Stimulated activated CD4-positive, alpha-beta T cell treated with anti-CD3 and anti-CD28 coated beads, TNF-alpha, amount 100 ng/mL, for 4 hours (primary cell): ENCODE data around the gene ZNF423.

ENCODE experiments used
- DNase-seq, 3 experiments: peaks; one replicate each; pipeline ENCODE4 v3.0.0-alpha.2; 2020; ENCODE audit warnings: low read depth in 3 of 3

The ZNF423 gene

GRCh38 chr16:49849037-49849753 lies 6.7 kb downstream of the ZNF423 start:
- no peak for DNase-seq

- DNase-seq: no peak
Measured at GRCh38 chr16:49848530-49848929, 7.4 kb downstream of the ZNF423 start.

DNA sequence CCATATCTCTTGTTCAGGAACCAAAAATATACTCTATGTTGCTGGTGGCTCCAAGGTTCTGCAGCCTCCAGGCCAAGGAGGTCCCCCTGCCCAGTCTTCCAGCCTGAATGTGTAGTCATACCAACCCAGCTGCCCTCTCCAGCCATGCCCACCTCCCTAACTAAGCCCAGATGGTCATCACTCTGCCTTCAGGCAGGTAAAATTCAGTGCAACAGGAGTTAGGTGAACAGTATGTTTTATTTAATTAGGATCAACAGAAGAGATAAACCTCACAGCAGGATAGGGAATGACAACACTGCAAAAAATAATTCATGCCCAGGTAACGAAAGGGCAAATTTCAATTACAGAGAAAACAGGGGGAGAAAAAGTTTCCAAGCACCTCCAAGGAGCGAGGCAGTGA lies 9.1 kb downstream of the ZNF423 start:
- no peak for DNase-seq

GRCh38 chr16:49844359-49844758 lies 11.6 kb downstream of the ZNF423 start:
- no peak for DNase-seq

GRCh38 chr16:49843758-49844157 lies 12.2 kb downstream of the ZNF423 start:
- no peak for DNase-seq

DNA sequence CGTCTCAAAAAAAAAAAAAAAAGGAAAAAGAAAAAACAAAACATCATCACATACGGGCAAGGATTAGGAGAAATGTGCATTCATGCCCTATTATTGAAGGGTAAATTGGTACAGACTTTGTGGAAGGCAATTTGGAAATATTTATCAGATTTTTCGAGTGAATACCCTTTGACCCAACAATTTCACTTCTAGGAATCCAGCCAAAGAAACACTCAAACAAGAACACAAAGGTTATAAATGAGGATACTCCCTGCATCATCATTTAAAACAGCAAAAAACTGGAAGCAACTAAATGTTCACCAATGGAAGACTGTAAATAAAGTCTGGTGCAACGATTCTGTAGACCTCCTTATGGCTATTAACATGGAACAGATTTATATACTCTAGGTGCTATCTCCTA lies 12.9 kb downstream of the ZNF423 start:
- no peak for DNase-seq

DNA sequence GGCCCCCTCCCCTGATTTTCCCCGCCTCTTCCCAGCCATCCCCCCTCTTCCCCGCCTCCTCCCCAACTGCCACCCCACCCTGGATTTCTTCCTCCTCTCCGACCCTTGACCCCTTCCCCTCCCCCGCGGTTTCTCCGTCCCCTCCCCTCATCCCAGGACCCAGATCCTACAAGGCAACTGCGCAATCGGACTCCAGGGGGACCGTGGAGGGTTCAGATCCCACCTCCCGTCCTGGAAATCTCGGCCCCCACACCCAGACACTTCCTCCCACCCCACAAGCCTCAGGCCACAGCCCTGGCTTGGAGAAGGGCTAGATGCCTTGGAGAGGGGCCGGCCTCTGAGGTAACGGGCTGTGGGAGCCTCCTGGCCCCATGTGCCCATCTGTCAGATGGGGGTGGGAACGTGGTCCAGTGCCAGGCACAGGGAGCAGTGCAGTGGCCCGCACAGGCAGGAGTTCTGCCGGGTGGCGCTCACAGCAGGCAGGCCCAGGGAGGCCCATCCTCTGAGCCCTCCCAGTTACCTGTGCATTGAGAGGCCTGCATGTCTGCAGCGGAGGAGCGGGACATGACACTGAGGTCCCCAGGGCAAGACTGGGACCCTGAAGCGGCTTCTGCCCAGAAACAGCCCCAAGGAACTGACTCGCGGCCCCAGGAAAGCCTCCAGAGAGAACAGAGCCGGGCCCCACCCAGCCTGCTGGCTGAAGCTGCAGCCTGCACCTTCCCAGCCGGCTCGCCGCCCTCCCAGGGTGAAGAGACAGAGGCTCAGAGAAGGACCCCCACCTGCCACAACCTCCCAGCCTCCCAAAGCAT lies 16.7 kb downstream of the ZNF423 start:
- no peak for DNase-seq

DNA sequence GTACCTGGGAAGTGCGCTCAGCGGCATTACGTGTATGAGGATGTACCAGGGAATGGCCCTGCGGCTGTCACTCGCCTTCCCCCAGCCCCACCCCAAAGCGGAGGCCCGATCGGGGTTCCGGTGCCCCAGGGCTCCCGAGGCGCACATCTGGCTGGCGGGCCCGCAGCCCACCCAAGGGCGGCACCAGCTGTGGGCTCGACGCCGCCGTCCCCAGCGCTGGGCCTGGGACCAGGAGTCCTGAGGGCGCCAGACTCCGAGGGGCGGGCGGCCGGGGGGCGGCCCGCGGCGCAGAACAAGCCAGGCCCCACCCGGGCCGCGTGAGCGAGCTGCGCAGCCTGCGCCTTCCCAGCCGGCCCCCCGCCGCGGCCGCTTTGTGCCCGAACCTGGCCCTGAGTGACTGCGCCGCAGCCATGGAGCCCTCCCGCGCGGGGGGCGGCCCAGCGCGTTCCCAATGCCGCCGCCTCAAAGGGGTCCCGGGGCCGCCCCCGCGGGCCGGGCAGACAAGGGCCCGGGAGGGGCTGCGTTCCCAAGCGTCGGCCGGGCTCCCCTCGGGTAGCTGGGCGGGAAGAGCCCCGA lies 17.4 kb downstream of the ZNF423 start:
- no peak for DNase-seq

DNA sequence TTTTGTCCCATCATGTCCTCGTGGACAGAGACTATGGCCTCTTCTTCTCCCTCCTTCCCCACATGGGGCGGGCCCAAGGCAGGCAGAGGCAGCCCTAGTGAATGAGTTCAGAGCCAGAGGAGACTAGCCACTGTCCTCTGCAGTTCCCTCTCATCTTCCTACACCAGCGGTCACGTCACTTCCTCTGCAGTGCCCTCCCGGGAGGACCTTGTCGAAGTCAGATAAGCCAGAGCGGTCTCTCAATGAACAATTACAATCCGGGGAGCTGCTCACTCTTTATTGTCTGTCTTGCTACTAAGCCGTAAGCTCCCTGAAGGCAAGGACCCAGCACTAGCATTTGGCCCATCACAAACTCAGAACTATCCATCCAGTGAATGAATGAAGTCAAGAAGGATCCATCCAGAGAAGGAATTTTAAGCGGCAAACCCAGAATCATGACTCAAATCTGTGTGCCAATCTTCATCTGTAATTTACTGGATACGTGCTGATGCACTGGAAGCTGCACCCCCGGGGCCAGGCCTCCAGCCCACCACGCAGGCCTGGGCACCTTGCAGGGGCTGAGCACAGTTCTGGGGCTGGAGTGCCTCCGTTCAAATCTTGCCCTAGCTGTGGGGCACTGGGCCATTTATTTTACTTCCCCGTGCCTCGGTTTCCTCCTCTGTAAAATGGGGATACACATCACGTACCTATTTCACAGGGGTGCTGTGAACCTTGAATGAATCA lies 18.1 kb downstream of the ZNF423 start:
- no peak for DNase-seq

DNA sequence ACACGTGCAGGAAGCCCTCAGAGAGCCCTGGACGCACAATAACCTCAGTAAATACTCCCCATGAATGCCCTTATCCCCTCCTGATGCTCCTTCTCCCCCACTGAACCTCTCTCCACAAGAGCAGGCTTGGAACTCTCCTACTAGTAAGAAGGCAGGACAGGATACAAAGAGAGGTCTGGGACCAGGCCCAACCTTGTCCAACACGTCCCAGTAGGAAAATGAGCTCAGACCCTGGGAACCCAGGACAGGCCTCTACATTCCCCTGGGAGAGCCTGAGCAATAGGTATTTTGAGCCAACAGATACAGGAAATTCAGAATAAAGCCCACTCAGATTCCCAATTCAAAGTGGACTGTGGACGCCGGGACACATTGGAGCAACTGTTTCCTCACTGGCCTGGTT lies 19.2 kb downstream of the ZNF423 start:
- DNase-seq: no peak

GRCh38 chr16:49836218-49836617 lies 19.7 kb downstream of the ZNF423 start:
- DNase-seq: no peak

DNA sequence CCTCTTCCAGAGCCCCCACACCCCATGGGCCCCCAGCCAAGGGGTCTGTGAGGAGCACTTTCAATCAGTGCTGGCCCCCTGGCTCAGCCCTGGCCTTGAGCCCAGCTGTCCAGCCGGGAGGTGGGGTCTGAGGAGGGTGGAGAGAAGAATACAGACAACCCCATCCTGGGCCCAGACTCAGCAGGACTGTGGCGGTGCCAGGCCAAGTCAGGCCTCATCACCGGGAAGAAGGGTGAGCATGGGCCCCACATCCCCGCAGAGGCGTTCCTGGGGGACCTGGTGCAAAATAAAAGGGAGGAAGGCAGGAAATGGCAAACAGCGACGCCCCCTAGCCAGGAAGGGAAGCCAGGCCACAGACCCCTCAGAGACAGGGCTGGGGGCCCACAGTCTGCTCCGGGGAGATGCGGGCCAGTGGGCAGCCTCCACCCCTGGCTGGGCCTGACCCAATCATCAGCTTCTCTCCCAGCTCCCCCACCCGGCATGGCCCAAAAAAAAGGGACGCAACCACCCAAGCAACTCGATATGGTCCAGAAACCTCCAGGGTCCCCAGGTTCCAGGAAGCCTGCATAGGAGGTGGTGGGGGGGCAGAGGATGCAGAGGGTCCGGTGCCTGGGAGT lies 20.6 kb downstream of the ZNF423 start:
- DNase-seq: no peak

DNA sequence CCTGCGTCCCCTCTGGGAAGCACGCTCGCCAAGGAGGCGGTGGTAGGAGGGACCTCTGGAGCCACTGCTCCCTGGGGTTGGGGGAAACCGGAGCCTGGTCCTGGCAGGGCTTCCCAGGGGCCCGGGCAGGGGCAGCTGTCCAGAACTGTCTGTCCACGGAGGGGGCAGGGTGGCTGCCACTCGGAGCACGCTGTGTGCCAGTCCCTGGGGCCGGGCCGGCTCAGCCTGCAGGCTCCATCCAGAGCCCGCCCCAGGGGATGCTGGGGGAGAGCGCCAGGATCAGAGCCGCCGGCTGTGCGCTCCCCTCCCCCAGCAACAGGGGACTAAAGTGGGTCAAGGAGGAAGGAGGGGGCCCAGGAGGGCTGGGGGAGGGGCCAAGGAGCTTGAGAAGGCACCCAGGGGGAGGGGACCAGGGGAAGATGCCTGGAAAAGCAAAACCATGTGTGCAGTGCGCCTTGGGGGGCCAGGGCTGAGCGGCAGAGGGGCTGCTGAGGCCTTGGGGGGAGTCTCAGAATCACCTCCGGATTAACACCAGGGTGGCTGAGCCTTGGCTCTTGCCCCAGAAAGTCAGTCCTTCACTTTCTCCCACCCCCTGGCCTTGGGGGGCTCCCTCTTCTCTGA lies 21.3 kb downstream of the ZNF423 start:
- DNase-seq: no peak

DNA sequence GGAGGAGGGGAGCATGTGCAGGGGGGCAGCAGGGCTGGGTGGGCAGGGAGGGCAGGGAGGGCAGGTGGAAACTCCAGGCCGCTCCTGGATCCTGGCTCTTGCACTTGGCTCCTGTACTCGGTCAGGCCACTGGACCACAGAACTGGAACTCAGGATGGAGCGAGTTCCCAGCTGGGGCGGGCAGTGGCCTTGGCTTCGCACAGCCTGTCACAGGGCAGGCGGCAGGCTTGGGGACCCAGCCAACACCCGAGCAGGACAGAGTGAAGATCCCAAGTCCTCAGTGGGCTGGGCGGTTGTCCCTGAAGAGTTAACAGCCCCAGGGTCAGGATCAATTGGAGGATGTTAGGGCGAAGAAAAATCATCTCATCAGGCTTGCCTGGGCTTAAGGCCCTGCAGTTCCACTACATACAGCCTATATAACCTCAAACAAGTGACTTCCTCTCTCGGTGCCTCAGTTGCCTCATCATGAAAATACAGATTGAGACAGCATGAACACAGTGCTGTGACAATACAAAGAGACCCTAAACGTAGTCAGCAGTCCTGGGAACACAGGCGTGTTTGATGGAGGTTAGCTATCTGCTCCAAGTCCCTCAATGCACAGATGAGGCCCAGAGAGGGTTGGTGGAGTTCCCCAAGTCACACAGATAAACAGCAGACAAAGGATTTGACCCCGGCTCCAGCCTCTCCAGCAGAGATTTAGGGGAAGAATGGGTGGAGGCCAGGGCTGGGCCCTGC lies 21.9 kb downstream of the ZNF423 start:
- DNase-seq: no peak

- no peak for DNase-seq
Measured at GRCh38 chr16:49833085-49833484, 22.8 kb downstream of the ZNF423 start.

DNA sequence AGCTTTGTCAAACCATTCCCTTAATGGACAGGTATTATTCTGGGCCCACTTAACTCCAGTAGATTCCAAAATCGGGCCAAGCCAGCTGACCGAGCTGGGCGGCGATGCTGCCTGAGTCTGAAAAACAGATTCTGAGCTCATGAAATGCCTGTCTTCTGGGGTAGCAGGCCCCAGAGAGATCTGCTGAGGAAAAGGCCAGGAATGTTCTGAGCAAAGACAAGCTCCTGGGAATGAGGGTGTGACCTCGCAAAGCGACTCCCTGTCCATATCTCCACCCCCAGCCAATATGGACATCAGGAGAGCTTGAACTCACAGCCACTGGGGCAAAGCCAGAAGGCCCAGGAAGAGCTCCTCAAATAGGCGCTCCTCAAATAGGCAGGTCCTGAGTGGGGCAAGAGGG lies 23.7 kb downstream of the ZNF423 start:
- no peak for DNase-seq

DNA sequence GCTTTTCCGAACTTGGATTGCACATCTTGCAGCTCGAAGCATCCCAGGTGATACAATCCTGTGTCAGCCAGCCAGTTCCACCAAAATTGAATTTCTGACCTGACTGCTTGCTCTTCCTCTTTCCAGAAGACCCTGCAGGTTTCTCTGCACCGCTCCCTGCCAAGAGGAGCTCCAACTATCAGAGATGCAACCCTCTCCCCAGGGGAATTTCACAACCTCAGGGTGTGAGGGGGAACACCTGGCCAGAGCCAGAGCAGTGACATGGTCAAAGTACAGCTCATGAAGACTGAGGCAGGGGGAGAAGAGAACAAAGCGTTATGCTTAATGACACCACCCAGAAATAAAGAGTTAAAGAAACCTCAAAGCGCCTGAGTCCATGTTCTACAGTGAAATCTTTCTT lies 25.0 kb downstream of the ZNF423 start:
- no peak for DNase-seq

DNA sequence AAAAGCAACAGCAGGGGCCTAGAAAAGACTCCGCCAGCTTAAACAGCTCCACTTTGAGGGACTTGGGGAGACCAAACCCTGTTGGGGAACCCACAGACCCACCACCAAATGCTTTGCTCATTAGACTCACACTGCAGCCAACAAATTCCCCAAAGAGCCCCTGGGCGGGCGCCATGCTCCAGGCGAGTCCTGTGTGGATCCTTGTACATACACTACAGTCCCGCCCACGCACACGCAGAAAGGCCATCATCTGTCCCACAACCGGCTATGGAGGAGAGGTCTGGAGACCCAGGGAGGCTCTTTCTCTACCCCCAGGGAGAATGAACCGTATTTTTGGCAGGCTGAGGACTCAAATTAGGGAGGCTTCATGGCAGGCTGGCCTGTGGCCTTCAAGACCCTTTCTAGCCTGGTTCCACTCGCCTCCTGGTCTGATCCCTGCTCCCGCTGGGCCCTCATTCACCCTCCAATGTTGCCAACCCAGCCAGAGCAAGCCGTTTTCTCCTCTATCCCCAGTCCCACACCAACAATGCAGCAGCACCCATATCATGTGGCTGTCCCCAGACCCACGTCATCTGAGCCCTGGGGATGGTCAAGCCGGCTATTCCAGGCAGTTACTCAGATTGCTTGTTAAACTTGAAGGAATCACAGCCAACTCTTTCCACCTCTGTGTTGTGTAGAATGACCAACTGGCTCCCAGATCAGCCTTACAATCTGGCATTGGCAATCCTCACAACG lies 27.2 kb downstream of the ZNF423 start:
- no peak for DNase-seq

- DNase-seq: no peak
Measured at GRCh38 chr16:49827805-49828438, 28.0 kb downstream of the ZNF423 start.

DNA sequence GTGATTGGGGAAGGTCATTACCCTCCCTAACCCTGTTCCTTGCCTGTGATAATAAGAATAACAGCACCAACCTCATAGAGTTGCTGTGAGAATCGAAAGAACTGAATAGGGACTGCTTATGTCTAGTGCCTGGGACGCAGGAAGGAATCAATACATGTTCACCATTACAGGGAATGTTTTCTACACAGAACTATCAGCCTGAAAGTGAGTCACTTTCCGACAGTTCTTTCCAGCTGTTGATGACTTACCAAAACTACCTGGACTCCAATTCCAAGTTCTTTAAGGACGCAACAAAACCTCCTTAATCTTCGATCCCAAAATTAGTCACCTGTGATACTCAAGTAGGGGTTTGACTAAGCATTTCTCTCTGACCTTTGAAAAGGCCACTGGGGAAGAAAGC lies 29.4 kb downstream of the ZNF423 start:
- DNase-seq: no peak
